ENCODE data around the gene SUCO.

GRCh38 chr1:172540635-172541034 lies 7.7 kb downstream of the SUCO start:
- TF ChIP-seq POLR2A (IDR thresholded peaks at IDR 0.05): no peak
- no peak for TF ChIP-seq CTCF (IDR thresholded peaks at IDR 0.05)
